Smooth muscle cell (in vitro differentiated cells): ENCODE results near the gene ARHGAP44. TPM values are rescaled to one million over a fixed set of nuclear protein-coding genes. Genes with fewer than 3 reads are reported as not detected.

Experiments
- DNase-seq: peaks from one replicate; lab custom pipeline; 2025; ENCODE audit not compliant: unreplicated experiment; lab: John Stamatoyannopoulos, UW
- H2AFZ ChIP-seq: fragments of 200-600 bp; sonication (generic); 2 replicates; pipeline ENCODE4 v1.6.0; 2016; ENCODE audit warnings: antibody characterized with exemption, low read depth, mild to moderate bottlenecking
- H3F3A ChIP-seq: fragments of 200-600 bp; sonication (generic); 2 replicates; pipeline ENCODE4 v1.6.0; 2017; ENCODE audit warnings: antibody characterized with exemption, low read depth
- H3K27ac ChIP-seq: fragments of 200-600 bp; sonication (generic); 2 replicates; pipeline ENCODE4 v1.5.1; 2016; ENCODE audit warnings: low read depth, mild to moderate bottlenecking
- H3K27me3 ChIP-seq: fragments of 200-600 bp; sonication (generic); 2 replicates; pipeline ENCODE4 v1.6.1; 2016; ENCODE audit warnings: low read depth, mild to moderate bottlenecking
- H3K36me3 ChIP-seq: fragments of 200-600 bp; sonication (generic); 2 replicates; pipeline ENCODE4 v1.5.1; 2016; ENCODE audit warnings: low read depth
- H3K4me1 ChIP-seq: fragments of 200-600 bp; sonication (generic); 2 replicates; pipeline ENCODE4 v1.5.1; 2016; ENCODE audit warnings: low read depth
- H3K4me2 ChIP-seq: fragments of 200-600 bp; sonication (generic); 2 replicates; pipeline ENCODE4 v1.6.0; 2016; ENCODE audit warnings: mild to moderate bottlenecking
- H3K4me3 ChIP-seq: fragments of 200-600 bp; sonication (generic); 2 replicates; pipeline ENCODE4 v1.5.1; 2016; ENCODE audit warnings: mild to moderate bottlenecking
- H3K79me2 ChIP-seq: fragments of 200-600 bp; sonication (generic); 2 replicates; pipeline ENCODE4 v1.6.0; 2016; ENCODE audit warnings: low read depth, mild to moderate bottlenecking
- H3K9ac ChIP-seq: fragments of 200-600 bp; sonication (generic); 2 replicates; pipeline ENCODE4 v1.6.0; 2016; ENCODE audit warnings: low read depth
- H3K9me3 ChIP-seq: fragments of 200-600 bp; sonication (generic); replicated peaks from 2 replicates; pipeline ENCODE4 v1.5.1; 2016; ENCODE audit warnings: low read depth
- H4K20me1 ChIP-seq: fragments of 200-600 bp; sonication (generic); 2 replicates; pipeline ENCODE4 v1.6.0; 2016; ENCODE audit warnings: low read depth
- WGBS: methylation state at CpG from one replicate; pipeline ENCODE4 v1.1.7; 2016; ENCODE audit warnings: low lambda C conversion rate; 5-methylcytosine and 5-hydroxymethylcytosine counted together
- polyA plus RNA-seq: library from polyadenylated mRNA; unstranded; fragments of >200 nt; fragmentation: Nextera tagmentation; extraction: Ambion mirVana; gene quantifications from 2 replicates; pipeline ENCODE4 v1.2.1, GENCODE V29; 2016
- total RNA-seq: library from RNA; depleted of rRNA; stranded (reverse); fragments of >200 nt; gene quantifications from 2 replicates; pipeline ENCODE4 v1.2.3, GENCODE V29; 2014
- TF ChIP-seq, protein P1 (sequence below): fragments of 200-600 bp; sonication (generic); IDR thresholded peaks from 2 replicates; pipeline ENCODE4 v1.5.1; 2017; ENCODE audit warnings: borderline replicate concordance, mild to moderate bottlenecking, antibody characterized with exemption; ENCODE audit not compliant: insufficient read depth, poor library complexity, severe bottlenecking

Gene ARHGAP44
- total and polyA plus RNA-seq, 2 experiments from 2014 or later: 1.3 to 2.0 TPM

DNA sequence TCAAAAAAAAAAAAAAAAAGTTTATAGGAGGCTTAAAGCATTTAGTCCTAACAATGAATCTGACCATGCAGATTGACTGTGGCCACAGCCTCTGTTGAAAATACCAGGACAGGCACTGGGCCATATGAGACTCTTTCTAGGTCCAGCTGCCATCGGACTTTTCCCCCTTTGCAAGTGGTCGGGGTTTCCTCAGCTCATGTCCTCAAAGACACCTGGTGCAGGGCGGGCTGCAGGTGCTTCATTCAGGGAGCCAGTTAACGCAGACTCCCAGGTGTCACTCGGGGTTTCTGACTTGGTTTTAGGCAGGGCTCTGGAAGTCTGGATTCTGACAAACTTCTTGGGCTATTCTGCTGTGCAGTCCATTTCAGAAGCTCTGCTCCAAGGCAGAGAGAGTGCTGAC is 207.6 kb downstream of the ARHGAP44 start:
- Histone ChIP-seq H2AFZ (no peak overlapping the region), H3K4me3 (no peak overlapping the region)
- TF ChIP-seq, protein P1, sequence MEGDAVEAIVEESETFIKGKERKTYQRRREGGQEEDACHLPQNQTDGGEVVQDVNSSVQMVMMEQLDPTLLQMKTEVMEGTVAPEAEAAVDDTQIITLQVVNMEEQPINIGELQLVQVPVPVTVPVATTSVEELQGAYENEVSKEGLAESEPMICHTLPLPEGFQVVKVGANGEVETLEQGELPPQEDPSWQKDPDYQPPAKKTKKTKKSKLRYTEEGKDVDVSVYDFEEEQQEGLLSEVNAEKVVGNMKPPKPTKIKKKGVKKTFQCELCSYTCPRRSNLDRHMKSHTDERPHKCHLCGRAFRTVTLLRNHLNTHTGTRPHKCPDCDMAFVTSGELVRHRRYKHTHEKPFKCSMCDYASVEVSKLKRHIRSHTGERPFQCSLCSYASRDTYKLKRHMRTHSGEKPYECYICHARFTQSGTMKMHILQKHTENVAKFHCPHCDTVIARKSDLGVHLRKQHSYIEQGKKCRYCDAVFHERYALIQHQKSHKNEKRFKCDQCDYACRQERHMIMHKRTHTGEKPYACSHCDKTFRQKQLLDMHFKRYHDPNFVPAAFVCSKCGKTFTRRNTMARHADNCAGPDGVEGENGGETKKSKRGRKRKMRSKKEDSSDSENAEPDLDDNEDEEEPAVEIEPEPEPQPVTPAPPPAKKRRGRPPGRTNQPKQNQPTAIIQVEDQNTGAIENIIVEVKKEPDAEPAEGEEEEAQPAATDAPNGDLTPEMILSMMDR: no peak

DNA sequence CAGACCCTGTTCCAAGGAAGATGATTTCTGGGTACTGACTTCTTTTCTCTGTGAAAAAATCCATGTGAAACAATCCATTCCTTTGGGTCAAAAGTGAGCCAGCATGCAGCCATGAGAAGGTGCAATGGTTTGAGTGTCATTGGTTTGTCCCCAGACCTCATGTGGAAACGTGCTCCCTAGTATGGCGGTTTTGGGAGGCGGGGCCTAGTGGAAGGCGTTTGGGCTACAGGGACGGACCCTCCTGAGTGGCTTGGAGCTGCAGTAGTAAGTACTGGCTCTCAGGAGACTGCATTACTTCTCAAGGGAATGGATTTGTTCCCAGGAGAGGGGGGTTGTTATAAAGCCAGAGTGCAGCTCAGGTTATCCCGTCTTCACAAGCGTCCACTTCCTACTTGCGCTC is 209.2 kb downstream of the ARHGAP44 start:
- H3F3A ChIP-seq: no peaks in the 10 kb centered on the region
- no peak overlapping the region for H2AFZ ChIP-seq
- H3K36me3 ChIP-seq: peaks cover 6% of the 10 kb centered on the region
- no peak overlapping the region for H3K4me2 ChIP-seq
- no peaks in the 10 kb centered on the region for H3K79me2 ChIP-seq
- H3K4me3 ChIP-seq: no peak overlapping the region
- TF ChIP-seq, protein P1: no peak
- DNase-seq: no peak
- H4K20me1 ChIP-seq: peaks cover 7% of the 10 kb centered on the region
- no peaks in the 10 kb centered on the region for H3K9me3 ChIP-seq
- H3K27me3 ChIP-seq: no peaks in the 10 kb centered on the region
- H3K27ac ChIP-seq: no peak overlapping the region
- WGBS: 94% methylated on average over 8 of the region's 8 CpGs
- H3K4me1 ChIP-seq: no peaks in the 10 kb centered on the region
- no peak overlapping the region for H3K9ac ChIP-seq

More for the DNA sequence above, 207.6 kb downstream of the ARHGAP44 start:
- no peaks in the 10 kb centered on the region for H3K79me2 ChIP-seq
- WGBS: 98% methylated on average over 5 of the region's 5 CpGs
- no peak for DNase-seq
- H3K4me2 ChIP-seq: no peak overlapping the region
- no peaks in the 10 kb centered on the region for H3K4me1 ChIP-seq
- H3K9ac ChIP-seq: no peak overlapping the region
- H3K27ac ChIP-seq: no peak overlapping the region
- H3K27me3 ChIP-seq: no peaks in the 10 kb centered on the region
- H3K36me3 ChIP-seq: peaks cover 5% of the 10 kb centered on the region
- H3K9me3 ChIP-seq: no peaks in the 10 kb centered on the region
- H3F3A ChIP-seq: no peaks in the 10 kb centered on the region
- H4K20me1 ChIP-seq: no peaks in the 10 kb centered on the region

DNA sequence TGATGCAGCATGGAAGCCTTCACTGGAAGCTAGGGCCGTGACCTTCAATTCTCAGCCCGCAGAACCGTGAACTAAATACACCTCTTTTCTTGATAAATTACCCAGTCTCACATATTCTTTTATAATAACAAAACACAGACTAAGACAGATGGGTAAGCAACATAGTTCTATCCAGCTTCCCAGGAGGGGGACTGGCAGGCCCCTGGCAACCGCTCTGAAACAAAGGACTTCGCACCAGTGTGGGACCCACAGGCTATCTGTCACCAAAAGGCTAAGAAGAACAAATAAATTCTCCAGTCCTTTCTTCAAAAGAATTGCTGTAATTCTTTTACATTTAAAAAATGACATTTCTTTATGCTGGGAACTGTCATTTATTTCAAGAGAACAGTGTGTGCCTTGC is 209.6 kb downstream of the ARHGAP44 start:
- H3K9ac ChIP-seq: no peak overlapping the region
- H3K79me2 ChIP-seq: no peaks in the 10 kb centered on the region
- peaks cover 6% of the 10 kb centered on the region for H3K36me3 ChIP-seq
- H2AFZ ChIP-seq: no peak overlapping the region
- H3F3A ChIP-seq: no peaks in the 10 kb centered on the region
- H4K20me1 ChIP-seq: peaks cover 7% of the 10 kb centered on the region
- no peak overlapping the region for H3K4me3 ChIP-seq
- no peaks in the 10 kb centered on the region for H3K27me3 ChIP-seq
- 97% methylated on average over 5 of the region's 5 CpGs for whole genome bisulfite sequencing
- TF ChIP-seq, protein P1: no peak
- no peaks in the 10 kb centered on the region for H3K4me1 ChIP-seq
- H3K9me3 ChIP-seq: no peaks in the 10 kb centered on the region
- no peak for DNase-seq
- H3K4me2 ChIP-seq: no peak overlapping the region
- no peak overlapping the region for H3K27ac ChIP-seq

DNA sequence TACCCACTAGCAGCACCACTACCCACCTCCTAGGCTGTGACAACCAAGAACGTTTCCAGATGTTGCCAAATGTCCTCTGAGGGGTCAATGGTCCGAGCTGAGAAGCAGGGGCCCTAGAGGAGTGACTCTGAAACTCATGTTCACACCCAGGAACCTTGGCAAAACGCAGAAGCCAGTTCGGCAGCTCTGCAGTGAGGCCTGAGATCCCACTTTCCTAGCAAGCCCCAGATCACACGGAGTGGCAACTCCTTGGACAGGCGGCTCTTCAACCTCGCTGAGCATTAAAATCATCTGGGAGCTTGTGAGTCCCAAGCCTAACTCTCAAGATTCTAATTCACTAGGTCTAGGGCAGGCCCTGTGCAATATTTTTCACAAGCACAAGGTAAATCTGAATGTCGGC is 211.3 kb downstream of the ARHGAP44 start:
- H3K9ac ChIP-seq: no peak overlapping the region
- no peaks in the 10 kb centered on the region for H3K4me1 ChIP-seq
- TF ChIP-seq, protein P1: no peak
- peaks cover 6% of the 10 kb centered on the region for H3K36me3 ChIP-seq
- no peak overlapping the region for H3K4me2 ChIP-seq
- H3K4me3 ChIP-seq: no peak overlapping the region
- DNase-seq: no peak
- H3K79me2 ChIP-seq: no peaks in the 10 kb centered on the region
- no peaks in the 10 kb centered on the region for H3K27me3 ChIP-seq
- H3F3A ChIP-seq: peaks cover 3% of the 10 kb centered on the region
- no peaks in the 10 kb centered on the region for H3K9me3 ChIP-seq
- peaks cover 7% of the 10 kb centered on the region for H4K20me1 ChIP-seq
- 95% methylated on average over 8 of the region's 8 CpGs for WGBS
- H3K27ac ChIP-seq: no peak overlapping the region
- H2AFZ ChIP-seq: no peak overlapping the region
